ENCODE results near the gene PPP1R16B.

PPP1R16B gene

DNA sequence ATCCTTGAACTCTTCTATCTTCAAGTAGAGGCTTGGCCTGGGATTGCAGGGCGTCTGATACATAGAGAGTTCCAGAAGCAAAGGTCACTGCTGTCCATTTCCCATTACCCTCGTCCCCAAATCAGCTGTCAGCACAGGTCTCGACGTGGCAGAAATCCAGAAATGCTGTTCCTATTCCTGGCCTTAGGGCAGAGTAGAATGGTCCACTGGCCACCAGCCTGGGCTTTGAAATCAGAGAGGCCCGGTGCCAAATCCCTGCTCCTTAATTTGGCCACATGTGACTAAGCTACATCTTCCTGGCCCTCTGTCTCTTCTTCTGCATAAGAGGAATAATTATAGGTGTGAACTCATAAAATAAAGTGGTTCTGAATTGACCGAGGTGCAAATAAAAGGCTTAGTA lies 79.9 kb downstream of the PPP1R16B start (continued):
- TF ChIP-seq, protein P1, sequence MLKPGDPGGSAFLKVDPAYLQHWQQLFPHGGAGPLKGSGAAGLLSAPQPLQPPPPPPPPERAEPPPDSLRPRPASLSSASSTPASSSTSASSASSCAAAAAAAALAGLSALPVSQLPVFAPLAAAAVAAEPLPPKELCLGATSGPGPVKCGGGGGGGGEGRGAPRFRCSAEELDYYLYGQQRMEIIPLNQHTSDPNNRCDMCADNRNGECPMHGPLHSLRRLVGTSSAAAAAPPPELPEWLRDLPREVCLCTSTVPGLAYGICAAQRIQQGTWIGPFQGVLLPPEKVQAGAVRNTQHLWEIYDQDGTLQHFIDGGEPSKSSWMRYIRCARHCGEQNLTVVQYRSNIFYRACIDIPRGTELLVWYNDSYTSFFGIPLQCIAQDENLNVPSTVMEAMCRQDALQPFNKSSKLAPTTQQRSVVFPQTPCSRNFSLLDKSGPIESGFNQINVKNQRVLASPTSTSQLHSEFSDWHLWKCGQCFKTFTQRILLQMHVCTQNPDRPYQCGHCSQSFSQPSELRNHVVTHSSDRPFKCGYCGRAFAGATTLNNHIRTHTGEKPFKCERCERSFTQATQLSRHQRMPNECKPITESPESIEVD (tag by site-specific recombination; IDR thresholded peaks at IDR 0.05): no peak
- TF ChIP-seq ZNF560 (tag by site-specific recombination; IDR thresholded peaks at IDR 0.05; ENCODE audit: borderline replicate concordance): no peak

DNA sequence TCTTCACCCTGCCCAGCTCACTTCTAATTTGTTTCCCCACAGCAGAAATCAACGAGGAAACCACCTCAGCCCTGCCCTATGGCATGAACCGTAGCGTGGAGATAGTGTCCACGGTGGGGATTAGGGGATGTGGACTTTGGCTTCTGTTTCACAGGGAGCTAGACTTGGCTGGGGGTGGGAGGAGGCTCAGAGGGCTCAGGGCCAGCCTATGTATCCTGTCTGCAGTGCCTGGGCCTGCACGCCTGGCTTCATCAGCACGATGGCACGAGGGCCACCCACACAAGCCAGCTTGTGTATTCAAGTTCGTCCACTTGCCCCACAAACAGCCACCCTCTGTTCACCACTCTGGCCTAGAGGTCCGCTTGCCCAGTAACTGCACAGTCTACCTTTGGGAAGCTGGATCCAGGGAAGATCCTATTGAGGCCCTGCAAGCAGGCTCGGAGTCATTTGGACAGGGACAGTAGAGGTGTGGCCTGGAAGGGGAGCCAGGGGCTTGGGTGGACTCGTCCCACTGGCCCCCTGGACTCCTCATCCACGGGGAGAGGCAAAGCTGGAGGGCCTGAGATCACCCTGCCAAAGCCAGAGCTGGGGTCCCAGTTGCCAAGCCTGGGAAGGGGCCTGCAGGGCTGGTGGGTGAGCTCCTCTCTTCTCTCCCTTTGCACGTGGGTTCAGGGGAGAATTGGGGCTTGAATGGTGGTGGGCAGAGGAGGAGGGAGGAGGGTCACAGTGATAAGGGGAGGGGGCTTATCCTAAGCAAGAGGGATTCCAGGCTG lies 82.7 kb downstream of the PPP1R16B start:
- Histone ChIP-seq H3K27ac (ENCODE audit: extremely low read depth, low read depth, low read length) (no peak overlapping the region), H3K9me3 (ENCODE audit: control insufficient read depth, insufficient read depth, low read depth, low read length) (no peaks in the 10 kb centered on the region), H3K4me1 (ENCODE audit: control insufficient read depth, insufficient read depth, low read length) (no peaks in the 10 kb centered on the region), H3K4me3 (ENCODE audit: low read depth, low read length) (no peak overlapping the region), H3K36me3 (ENCODE audit: control insufficient read depth in 2 of 2, insufficient read depth in 1 of 2, low read length in 2 of 2) (no peaks in the 10 kb centered on the region)
- ChIA-PET POLR2A (no interaction called here), CTCF (no interaction called here)
- no peak for TF ChIP-seq BCL11B (tag by site-specific recombination; IDR thresholded peaks at IDR 0.05; ENCODE audit: low read depth)
- no peak for TF ChIP-seq SALL2 (tag by site-specific recombination; IDR thresholded peaks at IDR 0.05; ENCODE audit: borderline replicate concordance)
- TF ChIP-seq ZNF549 (tag by site-specific recombination; IDR thresholded peaks at IDR 0.05): no peak
- no peak for TF ChIP-seq KLF16 (tag by site-specific recombination; IDR thresholded peaks at IDR 0.05)
- no peak for TF ChIP-seq MEIS1 (CRISPR knock-in tag; IDR thresholded peaks at IDR 0.05; ENCODE audit: borderline replicate concordance)
- no peak for TF ChIP-seq ZNF514 (tag by site-specific recombination; IDR thresholded peaks at IDR 0.05)
- TF ChIP-seq SCRT2 (tag by site-specific recombination; IDR thresholded peaks at IDR 0.05): no peak
- TF ChIP-seq, protein P2, sequence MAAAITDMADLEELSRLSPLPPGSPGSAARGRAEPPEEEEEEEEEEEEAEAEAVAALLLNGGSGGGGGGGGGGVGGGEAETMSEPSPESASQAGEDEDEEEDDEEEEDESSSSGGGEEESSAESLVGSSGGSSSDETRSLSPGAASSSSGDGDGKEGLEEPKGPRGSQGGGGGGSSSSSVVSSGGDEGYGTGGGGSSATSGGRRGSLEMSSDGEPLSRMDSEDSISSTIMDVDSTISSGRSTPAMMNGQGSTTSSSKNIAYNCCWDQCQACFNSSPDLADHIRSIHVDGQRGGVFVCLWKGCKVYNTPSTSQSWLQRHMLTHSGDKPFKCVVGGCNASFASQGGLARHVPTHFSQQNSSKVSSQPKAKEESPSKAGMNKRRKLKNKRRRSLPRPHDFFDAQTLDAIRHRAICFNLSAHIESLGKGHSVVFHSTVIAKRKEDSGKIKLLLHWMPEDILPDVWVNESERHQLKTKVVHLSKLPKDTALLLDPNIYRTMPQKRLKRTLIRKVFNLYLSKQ (tag by site-specific recombination; IDR thresholded peaks at IDR 0.05; ENCODE audit: borderline replicate concordance): no peak
- TF ChIP-seq ZNF521 (tag by site-specific recombination; IDR thresholded peaks at IDR 0.05): no peak
- TF ChIP-seq GLI4 (tag by site-specific recombination; IDR thresholded peaks at IDR 0.05): no peak
- TF ChIP-seq, protein P3, sequence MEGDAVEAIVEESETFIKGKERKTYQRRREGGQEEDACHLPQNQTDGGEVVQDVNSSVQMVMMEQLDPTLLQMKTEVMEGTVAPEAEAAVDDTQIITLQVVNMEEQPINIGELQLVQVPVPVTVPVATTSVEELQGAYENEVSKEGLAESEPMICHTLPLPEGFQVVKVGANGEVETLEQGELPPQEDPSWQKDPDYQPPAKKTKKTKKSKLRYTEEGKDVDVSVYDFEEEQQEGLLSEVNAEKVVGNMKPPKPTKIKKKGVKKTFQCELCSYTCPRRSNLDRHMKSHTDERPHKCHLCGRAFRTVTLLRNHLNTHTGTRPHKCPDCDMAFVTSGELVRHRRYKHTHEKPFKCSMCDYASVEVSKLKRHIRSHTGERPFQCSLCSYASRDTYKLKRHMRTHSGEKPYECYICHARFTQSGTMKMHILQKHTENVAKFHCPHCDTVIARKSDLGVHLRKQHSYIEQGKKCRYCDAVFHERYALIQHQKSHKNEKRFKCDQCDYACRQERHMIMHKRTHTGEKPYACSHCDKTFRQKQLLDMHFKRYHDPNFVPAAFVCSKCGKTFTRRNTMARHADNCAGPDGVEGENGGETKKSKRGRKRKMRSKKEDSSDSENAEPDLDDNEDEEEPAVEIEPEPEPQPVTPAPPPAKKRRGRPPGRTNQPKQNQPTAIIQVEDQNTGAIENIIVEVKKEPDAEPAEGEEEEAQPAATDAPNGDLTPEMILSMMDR (tag by site-specific recombination; IDR thresholded peaks at IDR 0.05): no peak
- no peak for TF ChIP-seq EGR2 (tag by site-specific recombination; IDR thresholded peaks at IDR 0.05; ENCODE audit: low read depth)
- no peak for TF ChIP-seq SP7 (tag by site-specific recombination; IDR thresholded peaks at IDR 0.05)

DNA sequence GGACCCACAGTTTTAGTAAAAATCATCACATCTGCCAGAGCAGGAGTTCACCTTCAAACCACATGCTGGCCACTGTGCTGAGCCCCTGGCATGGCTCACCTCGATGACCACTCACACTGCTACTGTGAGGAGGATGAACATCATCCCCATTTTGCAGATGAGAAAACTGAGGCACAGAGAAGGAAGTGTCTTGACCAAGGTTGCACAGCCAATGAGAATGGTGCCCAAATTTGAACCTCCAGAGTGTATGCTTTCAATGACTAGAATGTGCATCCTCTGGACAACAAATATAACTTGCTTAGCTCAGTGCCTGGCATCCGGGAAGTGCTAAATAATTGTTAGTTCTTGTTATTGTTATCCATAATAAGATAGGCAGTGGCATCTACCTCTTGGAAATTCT lies 83.6 kb downstream of the PPP1R16B start:
- ChIA-PET CTCF (no interaction called here), POLR2A (no interaction called here)
- Histone ChIP-seq H3K27ac (ENCODE audit: extremely low read depth, low read depth, low read length) (no peak overlapping the region), H3K4me1 (ENCODE audit: control insufficient read depth, insufficient read depth, low read length) (no peaks in the 10 kb centered on the region), H3K9me3 (ENCODE audit: control insufficient read depth, insufficient read depth, low read depth, low read length) (no peaks in the 10 kb centered on the region), H3K4me3 (ENCODE audit: low read depth, low read length) (no peak overlapping the region), H3K36me3 (ENCODE audit: control insufficient read depth in 2 of 2, insufficient read depth in 1 of 2, low read length in 2 of 2) (no peaks in the 10 kb centered on the region)
- TF ChIP-seq ZNF121 (tag by site-specific recombination; IDR thresholded peaks at IDR 0.05) (no peak), FEZF1 (tag by site-specific recombination; IDR thresholded peaks at IDR 0.05) (no peak), SCRT2 (tag by site-specific recombination; IDR thresholded peaks at IDR 0.05) (no peak), ZNF473 (tag by site-specific recombination; IDR thresholded peaks at IDR 0.05) (no peak)
- TF ChIP-seq, protein P4, sequence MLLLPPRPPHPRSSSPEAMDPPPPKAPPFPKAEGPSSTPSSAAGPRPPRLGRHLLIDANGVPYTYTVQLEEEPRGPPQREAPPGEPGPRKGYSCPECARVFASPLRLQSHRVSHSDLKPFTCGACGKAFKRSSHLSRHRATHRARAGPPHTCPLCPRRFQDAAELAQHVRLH (tag by site-specific recombination; IDR thresholded peaks at IDR 0.05): no peak
- TF ChIP-seq, protein P5, sequence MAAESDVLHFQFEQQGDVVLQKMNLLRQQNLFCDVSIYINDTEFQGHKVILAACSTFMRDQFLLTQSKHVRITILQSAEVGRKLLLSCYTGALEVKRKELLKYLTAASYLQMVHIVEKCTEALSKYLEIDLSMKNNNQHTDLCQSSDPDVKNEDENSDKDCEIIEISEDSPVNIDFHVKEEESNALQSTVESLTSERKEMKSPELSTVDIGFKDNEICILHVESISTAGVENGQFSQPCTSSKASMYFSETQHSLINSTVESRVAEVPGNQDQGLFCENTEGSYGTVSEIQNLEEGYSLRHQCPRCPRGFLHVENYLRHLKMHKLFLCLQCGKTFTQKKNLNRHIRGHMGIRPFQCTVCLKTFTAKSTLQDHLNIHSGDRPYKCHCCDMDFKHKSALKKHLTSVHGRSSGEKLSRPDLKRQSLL (tag by site-specific recombination; IDR thresholded peaks at IDR 0.05): no peak
